ENCODE results near the gene UNC13C.

Gene UNC13C

DNA sequence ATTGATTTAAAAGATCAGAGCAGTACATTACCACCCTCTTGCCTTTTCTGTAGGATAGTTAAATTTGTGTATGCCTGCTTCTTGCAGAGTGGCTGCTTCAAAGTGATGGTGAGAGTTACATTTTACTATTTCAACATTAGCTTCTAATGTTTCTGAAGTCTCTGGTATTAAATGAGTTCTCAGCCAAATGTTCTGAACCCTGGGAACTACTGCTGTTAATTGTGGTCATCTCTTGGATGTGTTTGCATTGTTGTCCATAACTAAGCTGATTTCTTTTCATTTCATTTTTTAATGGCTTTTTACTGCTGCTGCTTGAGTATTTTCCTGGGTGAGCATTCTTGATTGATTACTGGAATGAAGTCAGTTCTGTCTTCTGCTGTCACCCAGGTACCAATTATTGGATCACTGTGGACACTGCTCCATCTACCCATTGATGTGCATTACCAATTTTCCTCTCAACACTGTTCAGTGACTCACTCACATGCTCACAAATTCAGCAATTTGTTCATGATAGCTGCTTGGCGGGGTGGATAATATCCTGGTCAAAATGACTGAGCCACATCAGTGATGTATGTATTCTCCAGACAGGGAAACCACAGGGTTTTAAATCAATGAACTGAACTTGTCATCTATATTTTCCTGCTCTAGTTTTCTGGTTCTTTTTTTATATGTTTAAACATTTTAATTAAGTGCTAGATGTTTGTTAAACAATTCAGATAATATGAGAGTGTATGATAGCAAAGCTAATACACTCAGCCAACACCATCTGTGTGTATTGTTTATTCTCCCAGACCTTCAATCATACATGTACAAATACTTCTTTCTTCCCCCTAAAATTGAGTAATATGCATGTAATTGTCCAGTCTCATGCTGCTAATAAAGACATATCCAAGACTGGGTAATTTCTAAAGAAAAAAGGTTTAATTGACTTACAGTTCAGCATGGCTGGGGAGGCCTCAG is 630.9 kb downstream of the UNC13C start:
- Histone ChIP-seq H3K36me3 (ENCODE audit: control insufficient read depth, insufficient read depth, low read length) (no peaks in the 10 kb centered on the region), H3K27ac (ENCODE audit: low read depth, low read length) (no peak overlapping the region), H3K4me3 (ENCODE audit: low read length) (no peak overlapping the region), H3K9ac (ENCODE audit: low read length) (no peak overlapping the region), H3K4me1 (ENCODE audit: control insufficient read depth, insufficient read depth, low read length) (no peaks in the 10 kb centered on the region), H3K27me3 (ENCODE audit: control insufficient read depth, insufficient read depth, low read length) (no peaks in the 10 kb centered on the region)

DNA sequence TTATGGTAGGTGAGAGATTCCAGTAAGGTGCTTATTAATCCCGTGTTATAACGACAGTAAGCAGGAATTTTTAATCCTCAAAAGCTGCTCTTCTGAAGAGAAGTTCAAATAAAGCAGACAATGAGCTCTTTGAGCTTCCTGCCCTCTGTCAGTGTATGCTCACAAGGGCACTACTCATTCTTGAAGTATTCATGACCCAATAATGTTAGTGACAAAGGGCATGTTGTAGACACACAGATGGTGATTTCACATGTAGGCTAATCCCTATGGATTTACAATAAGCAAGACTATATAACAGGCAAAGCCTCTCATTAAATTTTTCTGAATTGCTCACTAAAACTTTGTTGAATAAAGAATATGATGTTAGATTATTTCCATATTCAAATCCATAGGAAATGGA is 639.9 kb downstream of the UNC13C start:
- Histone ChIP-seq H3K36me3 (ENCODE audit: control insufficient read depth, insufficient read depth, low read length) (no peaks in the 10 kb centered on the region), H3K27ac (ENCODE audit: low read depth, low read length) (no peak overlapping the region), H3K27me3 (ENCODE audit: control insufficient read depth, insufficient read depth, low read length) (no peaks in the 10 kb centered on the region), H3K4me1 (ENCODE audit: control insufficient read depth, insufficient read depth, low read length) (no peaks in the 10 kb centered on the region), H3K9ac (ENCODE audit: low read length) (no peak overlapping the region), H3K4me3 (ENCODE audit: low read length) (no peak overlapping the region)

DNA sequence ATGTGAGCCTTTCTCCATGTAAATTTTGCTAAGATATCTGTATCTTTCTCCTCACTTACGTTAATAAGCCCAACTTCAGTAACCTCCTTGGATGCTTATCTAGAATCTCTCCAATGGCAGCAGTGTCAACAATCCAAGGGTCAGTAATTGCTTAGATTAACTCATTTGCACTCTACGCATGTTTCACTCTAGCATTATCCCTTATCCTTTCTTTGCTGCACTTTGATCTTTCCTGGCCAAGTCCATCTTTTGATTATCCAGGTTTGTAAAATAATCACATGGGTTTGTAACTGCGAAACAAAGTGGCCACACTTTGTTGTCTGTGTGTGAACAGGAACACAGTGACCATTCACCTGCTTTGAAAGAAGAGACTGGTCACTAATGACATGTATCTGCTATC is 640.9 kb downstream of the UNC13C start:
- H3K9ac ChIP-seq (ENCODE audit: low read length) = no peak overlapping the region
- no peak overlapping the region for H3K4me3 ChIP-seq (ENCODE audit: low read length)
- H3K36me3 ChIP-seq (ENCODE audit: control insufficient read depth, insufficient read depth, low read length) = no peaks in the 10 kb centered on the region

DNA sequence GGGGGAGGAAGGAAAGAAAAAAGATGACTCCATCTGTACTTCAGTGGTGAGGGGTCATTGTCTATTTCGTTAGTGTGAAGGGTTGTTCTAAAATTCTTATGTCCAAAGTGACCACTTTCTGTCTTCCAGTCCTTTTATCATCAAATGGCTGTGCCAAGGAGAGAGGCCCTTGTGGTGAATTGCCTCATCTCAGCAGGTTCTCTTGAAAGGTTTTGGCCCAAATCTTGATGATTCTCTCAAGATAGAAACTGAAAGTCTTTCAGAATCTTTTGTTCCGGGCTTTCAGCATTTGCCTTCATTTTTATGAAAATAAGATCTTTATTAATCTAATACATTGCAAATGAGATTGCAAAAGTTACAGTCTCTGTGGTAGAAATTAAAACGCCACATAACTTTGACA is 642.7 kb downstream of the UNC13C start:
- Histone ChIP-seq H3K4me1 (ENCODE audit: control insufficient read depth, insufficient read depth, low read length) (no peaks in the 10 kb centered on the region), H3K27ac (ENCODE audit: low read depth, low read length) (no peak overlapping the region), H3K27me3 (ENCODE audit: control insufficient read depth, insufficient read depth, low read length) (no peaks in the 10 kb centered on the region)

More for the DNA sequence above, 640.9 kb downstream of the UNC13C start:
- Histone ChIP-seq H3K27ac (ENCODE audit: low read depth, low read length) (no peak overlapping the region), H3K27me3 (ENCODE audit: control insufficient read depth, insufficient read depth, low read length) (no peaks in the 10 kb centered on the region), H3K4me1 (ENCODE audit: control insufficient read depth, insufficient read depth, low read length) (no peaks in the 10 kb centered on the region)

DNA sequence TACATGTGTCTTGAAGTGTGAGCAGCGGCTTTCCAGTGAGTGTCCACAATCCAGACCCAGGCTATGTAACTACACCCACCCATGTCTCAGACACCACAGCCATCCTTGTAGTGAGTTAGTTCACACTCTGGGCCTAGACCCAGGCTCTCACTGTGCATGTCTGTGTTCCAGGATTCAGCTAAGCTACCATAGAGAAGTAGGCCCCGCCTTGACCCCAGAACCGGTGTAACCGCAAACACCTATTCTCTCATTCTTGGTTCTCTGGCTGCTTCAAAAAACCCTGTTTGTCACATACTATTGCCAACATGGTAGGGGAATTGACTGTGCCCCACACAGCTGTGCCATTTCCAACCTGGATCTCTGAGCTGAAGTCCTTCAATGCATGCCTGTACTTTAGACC is 657.9 kb downstream of the UNC13C start:
- Histone ChIP-seq H3K27ac (ENCODE audit: low read depth, low read length) (no peak overlapping the region), H3K27me3 (ENCODE audit: control insufficient read depth, insufficient read depth, low read length) (no peaks in the 10 kb centered on the region), H3K4me3 (ENCODE audit: low read length) (no peak overlapping the region)

More for the DNA sequence above, 642.7 kb downstream of the UNC13C start:
- H3K9ac ChIP-seq (ENCODE audit: low read length) = no peak overlapping the region
- no peaks in the 10 kb centered on the region for H3K36me3 ChIP-seq (ENCODE audit: control insufficient read depth, insufficient read depth, low read length)
- no peak overlapping the region for H3K4me3 ChIP-seq (ENCODE audit: low read length)

DNA sequence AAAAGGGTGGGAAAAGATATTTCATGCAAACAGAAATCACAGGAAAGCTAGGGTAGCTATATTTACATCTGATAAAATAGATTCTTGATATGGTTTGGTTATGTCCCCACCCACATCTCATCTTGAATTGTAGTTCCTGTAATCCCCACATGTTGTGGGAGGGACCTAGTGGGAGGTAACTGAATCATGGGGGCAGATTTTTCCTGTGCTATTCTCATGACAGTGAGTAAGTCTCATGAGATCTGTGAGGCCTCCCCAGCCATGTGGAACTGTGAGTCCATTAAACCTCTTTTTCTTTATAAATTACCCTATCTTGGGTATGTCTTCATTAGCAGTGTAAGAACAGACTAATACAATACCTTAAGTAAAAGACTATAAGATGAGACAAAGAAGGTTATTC is 660.4 kb downstream of the UNC13C start:
- Histone ChIP-seq H3K4me3 (ENCODE audit: low read length) (no peak overlapping the region), H3K4me1 (ENCODE audit: control insufficient read depth, insufficient read depth, low read length) (no peaks in the 10 kb centered on the region)

More for the DNA sequence above, 657.9 kb downstream of the UNC13C start:
- no peaks in the 10 kb centered on the region for H3K36me3 ChIP-seq (ENCODE audit: control insufficient read depth, insufficient read depth, low read length)
- H3K9ac ChIP-seq (ENCODE audit: low read length) = no peak overlapping the region
- H3K4me1 ChIP-seq (ENCODE audit: control insufficient read depth, insufficient read depth, low read length) = no peaks in the 10 kb centered on the region

DNA sequence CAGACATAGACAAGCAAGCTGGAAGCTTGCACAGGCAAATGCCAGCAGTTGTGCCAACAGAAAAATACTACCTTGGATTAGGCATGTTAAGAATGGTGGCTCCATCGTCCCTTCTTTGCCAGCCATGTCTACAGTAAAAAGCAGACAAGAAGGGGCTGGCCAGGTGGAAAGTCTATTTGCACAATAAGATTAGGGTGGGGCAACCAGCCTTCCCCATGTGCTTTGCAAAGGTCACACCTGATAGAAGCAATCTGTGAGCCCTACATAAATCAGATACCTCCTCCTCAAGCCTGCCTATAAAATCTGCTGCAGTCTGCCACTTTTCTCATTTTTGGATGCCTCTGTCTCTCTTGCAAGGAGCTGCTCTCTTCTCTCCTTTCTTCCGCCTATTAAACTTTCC is 662.6 kb downstream of the UNC13C start:
- Histone ChIP-seq H3K27ac (ENCODE audit: low read depth, low read length) (no peak overlapping the region), H3K27me3 (ENCODE audit: control insufficient read depth, insufficient read depth, low read length) (no peaks in the 10 kb centered on the region), H3K9ac (ENCODE audit: low read length) (no peak overlapping the region), H3K36me3 (ENCODE audit: control insufficient read depth, insufficient read depth, low read length) (no peaks in the 10 kb centered on the region), H3K4me3 (ENCODE audit: low read length) (no peak overlapping the region), H3K4me1 (ENCODE audit: control insufficient read depth, insufficient read depth, low read length) (no peaks in the 10 kb centered on the region)

More for the DNA sequence above, 660.4 kb downstream of the UNC13C start:
- Histone ChIP-seq H3K27me3 (ENCODE audit: control insufficient read depth, insufficient read depth, low read length) (no peaks in the 10 kb centered on the region), H3K36me3 (ENCODE audit: control insufficient read depth, insufficient read depth, low read length) (no peaks in the 10 kb centered on the region), H3K9ac (ENCODE audit: low read length) (no peak overlapping the region), H3K27ac (ENCODE audit: low read depth, low read length) (no peak overlapping the region)

DNA sequence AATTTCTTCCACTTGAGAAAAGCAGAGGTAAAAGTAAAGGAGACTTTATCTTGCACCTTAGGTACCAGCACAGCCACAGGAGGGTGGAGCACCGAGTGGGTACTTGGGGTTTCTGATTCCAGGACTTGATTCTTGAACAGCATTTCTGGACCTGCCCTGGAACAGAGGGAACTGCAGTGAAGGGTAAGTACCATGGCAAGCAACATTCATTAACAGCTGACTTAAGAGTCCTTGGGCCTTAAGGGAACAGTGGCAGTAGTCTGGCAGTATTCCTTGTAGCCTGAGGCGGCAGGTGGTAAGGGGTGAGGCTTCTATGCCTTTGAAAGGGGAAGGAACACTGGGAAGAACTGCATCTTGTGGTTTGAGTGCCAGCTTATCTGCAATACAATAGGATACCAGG is 666.6 kb downstream of the UNC13C start:
- no peak overlapping the region for H3K9ac ChIP-seq (ENCODE audit: low read length)
- H3K36me3 ChIP-seq (ENCODE audit: control insufficient read depth, insufficient read depth, low read length) = no peaks in the 10 kb centered on the region
- H3K27ac ChIP-seq (ENCODE audit: low read depth, low read length) = no peak overlapping the region
- H3K4me3 ChIP-seq (ENCODE audit: low read length) = no peak overlapping the region
- H3K27me3 ChIP-seq (ENCODE audit: control insufficient read depth, insufficient read depth, low read length) = no peaks in the 10 kb centered on the region
- no peaks in the 10 kb centered on the region for H3K4me1 ChIP-seq (ENCODE audit: control insufficient read depth, insufficient read depth, low read length)

DNA sequence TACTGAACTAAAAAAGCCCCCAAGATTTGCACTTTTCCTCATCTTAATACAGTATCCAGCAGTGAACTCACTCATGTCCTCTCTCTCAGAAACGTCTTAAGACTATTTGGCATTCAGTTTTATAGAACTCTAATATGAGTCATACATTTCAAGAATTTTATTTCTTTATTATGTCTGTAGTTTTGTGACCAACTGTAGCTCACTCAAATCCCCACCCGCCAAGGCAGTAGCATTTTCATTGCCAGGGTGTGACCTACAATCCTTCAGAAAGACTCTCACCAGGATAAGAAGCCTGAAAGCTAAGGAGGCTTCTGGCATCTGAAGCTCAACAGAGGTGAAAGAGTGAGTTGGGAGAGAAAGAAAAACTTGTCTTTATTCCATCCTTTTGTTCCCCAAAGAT is 681.4 kb downstream of the UNC13C start:
- Histone ChIP-seq H3K36me3 (ENCODE audit: control insufficient read depth, insufficient read depth, low read length) (no peaks in the 10 kb centered on the region), H3K27ac (ENCODE audit: low read depth, low read length) (no peak overlapping the region), H3K4me3 (ENCODE audit: low read length) (no peak overlapping the region), H3K27me3 (ENCODE audit: control insufficient read depth, insufficient read depth, low read length) (no peaks in the 10 kb centered on the region), H3K4me1 (ENCODE audit: control insufficient read depth, insufficient read depth, low read length) (no peaks in the 10 kb centered on the region), H3K9ac (ENCODE audit: low read length) (no peak overlapping the region)

DNA sequence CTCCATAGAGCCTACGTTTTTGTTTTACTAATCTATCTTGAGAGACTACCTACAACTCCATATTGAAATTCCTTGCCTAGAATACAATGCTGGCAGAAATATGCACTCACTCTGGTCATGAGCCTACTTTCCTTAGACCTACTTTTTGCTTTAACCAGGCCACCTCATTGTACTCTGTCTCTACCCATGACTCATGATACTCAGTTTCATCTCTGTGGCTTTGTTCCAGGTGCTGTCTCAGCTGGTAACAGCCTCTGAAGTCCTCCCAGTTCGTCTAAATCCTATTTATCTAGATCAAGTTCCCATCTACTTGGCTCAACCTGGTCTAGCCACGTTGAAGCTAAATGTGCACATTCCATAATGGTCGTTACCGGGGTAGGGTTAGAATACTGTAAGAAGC is 682.1 kb downstream of the UNC13C start:
- no peaks in the 10 kb centered on the region for H3K36me3 ChIP-seq (ENCODE audit: control insufficient read depth, insufficient read depth, low read length)
- H3K4me3 ChIP-seq (ENCODE audit: low read length) = no peak overlapping the region
- no peak overlapping the region for H3K9ac ChIP-seq (ENCODE audit: low read length)
- no peaks in the 10 kb centered on the region for H3K27me3 ChIP-seq (ENCODE audit: control insufficient read depth, insufficient read depth, low read length)
- no peak overlapping the region for H3K27ac ChIP-seq (ENCODE audit: low read depth, low read length)
- H3K4me1 ChIP-seq (ENCODE audit: control insufficient read depth, insufficient read depth, low read length) = no peaks in the 10 kb centered on the region

DNA sequence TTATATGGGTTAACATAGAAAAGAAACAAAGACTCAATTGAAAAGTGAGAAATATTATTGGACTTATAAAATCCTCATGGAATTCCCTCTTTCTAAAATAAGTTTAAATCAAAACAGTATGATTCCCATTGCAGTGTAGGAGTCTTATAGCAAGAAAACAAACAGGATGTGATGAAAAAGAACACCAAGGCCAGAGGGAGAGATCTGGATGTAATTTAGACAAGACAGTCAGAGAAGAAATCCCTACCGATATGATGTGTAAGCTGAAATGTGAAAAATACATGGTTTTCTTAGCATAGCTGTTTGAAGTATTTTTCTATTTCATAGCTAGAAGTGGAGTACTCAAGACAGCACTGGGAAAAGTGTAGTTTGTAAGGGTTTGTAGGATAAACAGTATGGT is 697.0 kb downstream of the UNC13C start:
- no peaks in the 10 kb centered on the region for H3K36me3 ChIP-seq (ENCODE audit: control insufficient read depth, insufficient read depth, low read length)
- H3K27me3 ChIP-seq (ENCODE audit: control insufficient read depth, insufficient read depth, low read length) = no peaks in the 10 kb centered on the region
- H3K9ac ChIP-seq (ENCODE audit: low read length) = no peak overlapping the region
- no peak overlapping the region for H3K4me3 ChIP-seq (ENCODE audit: low read length)
- no peaks in the 10 kb centered on the region for H3K4me1 ChIP-seq (ENCODE audit: control insufficient read depth, insufficient read depth, low read length)
- no peak overlapping the region for H3K27ac ChIP-seq (ENCODE audit: low read depth, low read length)

DNA sequence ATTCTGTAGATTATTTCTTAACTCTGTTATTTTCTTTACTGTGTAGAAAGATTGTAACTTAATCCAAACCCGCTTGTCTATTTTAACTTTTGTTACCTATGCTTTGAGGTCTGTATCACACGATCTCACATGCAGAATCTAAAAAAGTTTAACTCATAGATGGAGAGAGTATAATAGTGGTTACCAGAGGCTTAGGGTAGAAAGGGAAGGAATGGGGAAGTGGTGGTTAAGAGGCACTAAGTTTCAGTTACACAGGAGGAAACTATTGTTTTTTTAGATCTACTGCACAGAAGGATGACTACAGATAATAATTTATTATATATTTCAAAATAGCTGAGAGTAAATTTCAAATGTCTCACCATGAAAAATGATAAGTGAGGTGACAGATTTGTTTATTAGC is 703.3 kb downstream of the UNC13C start:
- no peak overlapping the region for H3K4me3 ChIP-seq (ENCODE audit: low read length)
- H3K4me1 ChIP-seq (ENCODE audit: control insufficient read depth, insufficient read depth, low read length) = no peaks in the 10 kb centered on the region
- H3K27ac ChIP-seq (ENCODE audit: low read depth, low read length) = no peak overlapping the region
- no peak overlapping the region for H3K9ac ChIP-seq (ENCODE audit: low read length)
- H3K27me3 ChIP-seq (ENCODE audit: control insufficient read depth, insufficient read depth, low read length) = no peaks in the 10 kb centered on the region
- no peaks in the 10 kb centered on the region for H3K36me3 ChIP-seq (ENCODE audit: control insufficient read depth, insufficient read depth, low read length)

All from rectal smooth muscle tissue (tissue), 1 donor.